OCI-LY1 (cell line): Measurements from ENCODE around the gene CYP2S1.

ENCODE experiments used
- CTCF ChIP-seq: fragments of 200-600 bp; sonication (generic), shearing (Covaris generic); IDR thresholded peaks from 2 replicates; pipeline ENCODE4 v1.5.1; 2017; ENCODE audit warnings: mild to moderate bottlenecking, antibody characterized with exemption, low read length, moderate library complexity, mixed read lengths
- EZH2 ChIP-seq: fragments of 200-600 bp; sonication (generic), shearing (Covaris generic); IDR thresholded peaks from 2 replicates; pipeline ENCODE4 v1.8.0; 2017; ENCODE audit warnings: borderline replicate concordance, mixed run types, mild to moderate bottlenecking, antibody characterized with exemption, low read length, moderate library complexity, mixed read lengths

DNA sequence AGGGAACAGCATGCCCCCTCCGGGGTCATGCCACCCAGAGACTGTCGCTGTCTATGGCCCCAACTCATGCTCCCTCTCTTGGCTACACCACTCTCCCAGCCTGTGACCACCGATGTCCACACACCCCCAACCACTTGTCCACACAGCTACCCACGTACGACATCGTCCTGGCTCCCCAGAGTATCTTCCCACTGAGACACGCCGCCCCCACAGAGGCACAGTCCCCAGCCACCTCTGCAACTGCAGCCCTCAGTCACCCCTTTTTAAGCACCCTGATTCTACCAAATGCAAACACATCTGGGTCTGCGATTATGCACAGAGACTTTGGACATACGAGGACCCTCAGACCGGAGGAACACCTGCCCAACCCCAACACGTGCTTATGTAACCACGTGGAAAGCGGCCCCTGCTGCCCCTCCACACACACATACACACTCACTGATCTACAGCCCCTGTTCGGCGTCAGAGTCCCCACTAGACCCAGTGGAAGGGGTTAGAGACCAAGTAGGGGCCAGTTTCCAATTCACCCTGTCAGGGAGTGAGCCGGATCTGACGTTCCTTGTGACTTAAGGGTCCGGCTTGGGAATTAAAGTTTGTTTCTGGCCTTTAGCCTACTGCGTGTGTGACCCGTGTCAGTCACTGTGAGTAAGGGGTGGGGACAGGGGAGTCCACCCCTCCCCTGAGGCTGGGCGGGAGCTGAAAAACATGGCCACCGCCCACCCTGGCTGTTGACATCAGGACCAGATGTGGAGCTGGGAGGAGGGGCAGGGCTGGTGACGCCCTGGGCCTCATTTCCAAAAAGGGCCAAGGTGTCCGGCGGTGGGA is 14.1 kb downstream of the CYP2S1 start:
- TF ChIP-seq CTCF (no peak), EZH2 (no peak)
